Liver (tissue), 9 donors: ENCODE data around the gene GMCL1. TPM values are rescaled to one million over a fixed set of nuclear protein-coding genes. Genes with fewer than 3 reads are reported as not detected.

Experiments
- DNase-seq: peaks from one replicate; pipeline ENCODE4 v3.0.0-alpha.2; 2017; ENCODE audit warnings: low spot score
- H3K27ac ChIP-seq, 2 donors: one replicate each; pipeline ENCODE4 v1.7.0; 2013; ENCODE audit warnings: inconsistent platforms in 2 of 2, low read length in 2 of 2, control low read depth in 1 of 2, low read depth in 1 of 2, mild to moderate bottlenecking in 1 of 2
- H3K27me3 ChIP-seq, 4 donors: one replicate each; pipeline versions ENCODE4 v1.6.1 to v1.7.0; 2013; ENCODE audit warnings: low read length in 3 of 4, inconsistent platforms in 1 of 4, mild to moderate bottlenecking in 1 of 4, moderate library complexity in 1 of 4; ENCODE audit not compliant: control insufficient read depth in 4 of 4, insufficient read depth in 4 of 4
- H3K36me3 ChIP-seq, 4 donors: one replicate each; pipeline versions ENCODE4 v1.6.1 to v1.7.0; 2013; ENCODE audit warnings: low read length in 3 of 4, mild to moderate bottlenecking in 3 of 4, low read depth in 1 of 4, moderate library complexity in 1 of 4; ENCODE audit not compliant: control insufficient read depth in 4 of 4, insufficient read depth in 3 of 4
- H3K4me1 ChIP-seq, 4 donors: one replicate each; pipeline versions ENCODE4 v1.6.1 to v1.7.0; 2013; ENCODE audit warnings: low read length in 3 of 4, mild to moderate bottlenecking in 3 of 4, moderate library complexity in 1 of 4; ENCODE audit not compliant: control insufficient read depth in 4 of 4, insufficient read depth in 4 of 4
- H3K4me3 ChIP-seq, 3 donors: one replicate each; pipeline versions ENCODE4 v1.6.1 to v1.7.0; 2013; ENCODE audit warnings: low read length in 3 of 3, control low read depth in 1 of 3, low read depth in 1 of 3, mild to moderate bottlenecking in 1 of 3
- H3K9ac ChIP-seq, 2 donors: one replicate each; pipeline ENCODE4 v1.7.0; 2013; ENCODE audit warnings: low read length in 2 of 2, mild to moderate bottlenecking in 2 of 2, moderate library complexity in 2 of 2, control low read depth in 1 of 2, low read depth in 1 of 2
- H3K9me3 ChIP-seq, 4 donors: one replicate each; pipeline versions ENCODE4 v1.6.1 to v1.7.0; 2013; ENCODE audit warnings: low read length in 3 of 4; ENCODE audit not compliant: control insufficient read depth in 4 of 4
- ATF3 ChIP-seq: IDR thresholded peaks from 2 replicates; pipeline ENCODE4 v1.6.1; 2016; ENCODE audit warnings: antibody characterized with exemption
- CTCF ChIP-seq: fragments of 150-350 bp; IDR thresholded peaks from 2 replicates; pipeline ENCODE4 v1.5.1; 2017; ENCODE audit warnings: improper control_type of control experiment, low read depth, low read length; ENCODE audit not compliant: missing input control
- EGR1 ChIP-seq, 2 donors: IDR thresholded peaks; 2 replicates each; pipeline ENCODE4 v1.6.1; 2016 to 2018; ENCODE audit warnings: antibody characterized with exemption in 2 of 2, low read depth in 2 of 2
- FOXA1 ChIP-seq: IDR thresholded peaks from 2 replicates; pipeline ENCODE4 v1.6.1; 2016; ENCODE audit warnings: antibody characterized with exemption
- FOXA2 ChIP-seq: IDR thresholded peaks from 2 replicates; pipeline ENCODE4 v1.6.1; 2016; ENCODE audit warnings: antibody characterized with exemption
- GABPA ChIP-seq, 2 donors: IDR thresholded peaks in 1 of 2; conservative IDR thresholded peaks in 1 of 2; 2 replicates each; pipeline ENCODE4 v1.6.1; 2016; ENCODE audit warnings: antibody characterized with exemption in 2 of 2, mild to moderate bottlenecking in 1 of 2, moderate library complexity in 1 of 2
- HNF4A ChIP-seq, 2 donors: conservative IDR thresholded peaks; 2 replicates each; pipeline ENCODE4 v1.6.1; 2016; ENCODE audit warnings: antibody characterized with exemption in 2 of 2, mild to moderate bottlenecking in 2 of 2
- HNF4G ChIP-seq: IDR thresholded peaks from 2 replicates; pipeline ENCODE4 v1.6.1; 2016; ENCODE audit warnings: antibody characterized with exemption
- JUND ChIP-seq, 2 donors: IDR thresholded peaks; 2 replicates each; pipeline ENCODE4 v1.6.1; 2016; ENCODE audit warnings: antibody characterized with exemption in 2 of 2
- MAX ChIP-seq: IDR thresholded peaks from 2 replicates; pipeline ENCODE4 v1.6.1; 2016; ENCODE audit warnings: antibody characterized with exemption
- RAD21 ChIP-seq, 2 donors: IDR thresholded peaks; 2 replicates each; pipeline ENCODE4 v1.6.1; 2016; ENCODE audit warnings: antibody characterized with exemption in 2 of 2, mild to moderate bottlenecking in 2 of 2
- REST ChIP-seq: IDR thresholded peaks from 2 replicates; pipeline ENCODE4 v1.6.1; 2016; ENCODE audit warnings: antibody characterized with exemption, mild to moderate bottlenecking
- RXRA ChIP-seq, 2 donors: IDR thresholded peaks; 2 replicates each; pipeline ENCODE4 v1.6.1; 2017 to 2018; ENCODE audit warnings: antibody characterized with exemption in 2 of 2, mild to moderate bottlenecking in 1 of 2
- SP1 ChIP-seq: IDR thresholded peaks from 2 replicates; pipeline ENCODE4 v1.6.1; 2018; ENCODE audit warnings: antibody characterized with exemption, mild to moderate bottlenecking
- TAF1 ChIP-seq: conservative IDR thresholded peaks from 2 replicates; pipeline ENCODE4 v1.6.1; 2016; ENCODE audit warnings: antibody characterized with exemption, mild to moderate bottlenecking
- YY1 ChIP-seq: IDR thresholded peaks from 2 replicates; pipeline ENCODE4 v1.6.1; 2016; ENCODE audit warnings: antibody characterized with exemption, mild to moderate bottlenecking
- ZBTB33 ChIP-seq: IDR thresholded peaks from 2 replicates; pipeline ENCODE4 v1.6.1; 2016; ENCODE audit warnings: antibody characterized with exemption
- WGBS: extraction: QIAGEN DNeasy Blood & Tissue Kit; methylation state at CpG from one replicate; pipeline ENCODE4 v1.1.7; 2013; 5-methylcytosine and 5-hydroxymethylcytosine counted together
- polyA plus RNA-seq, 2 donors: library from polyadenylated mRNA; stranded (reverse) in 1 of 2; unstranded in 1 of 2; fragments of 200-250 nt in 1 of 2; fragments of >200 nt in 1 of 2; fragmentation: Nextera tagmentation in 1 of 2; extraction: Ambion mirVana in 1 of 2; gene quantifications; one replicate each; pipeline versions ENCODE4 v1.2.1 to v1.2.3, GENCODE V29; 2013 to 2015
- total RNA-seq, 2 donors: library from RNA; depleted of rRNA; stranded (reverse); fragments of >200 nt; gene quantifications; one replicate each; pipeline ENCODE4 v1.2.3, GENCODE V29; 2014
- donor health status: healthy.
- donor health status: healthy.
- donor health status: healthy.
- donor health status: healthy.
- donor health status: healthy.

The GMCL1 gene
- total and polyA plus RNA-seq, 4 donors: 5.0 to 11.2 (median 7.0) TPM

- no peaks in the 10 kb centered on the region for H3K27me3 ChIP-seq
- H3K4me1 ChIP-seq: peaks cover 0 to 27% (median 11%) of the 10 kb centered on the region in 4 donors
- 55% methylated on average over 4 of the region's 4 CpGs for WGBS
- H3K4me3 ChIP-seq: no peak overlapping the region
- DNase-seq: no peak
- peaks cover 0 to 4% (median 0%) of the 10 kb centered on the region in 4 donors for H3K36me3 ChIP-seq
- no peak overlapping the region for H3K9ac ChIP-seq
- H3K9me3 ChIP-seq: no peaks in the 10 kb centered on the region
- TF ChIP-seq MAX (no peak), CTCF (no peak), HNF4G (no peak), REST (no peak), JUND (IDR thresholded peaks at IDR 0.05) (no peak), ZBTB33 (no peak), GABPA (IDR thresholded peaks at IDR 0.05 in 1 of 2, conservative IDR thresholded peaks at IDR 0.05 in 1 of 2) (no peak), FOXA2 (no peak), ATF3 (no peak), HNF4A (conservative IDR thresholded peaks at IDR 0.05) (no peak), EGR1 (IDR thresholded peaks at IDR 0.05; ENCODE audit: low read depth in 2 of 2) (no peak), SP1 (no peak), TAF1 (no peak), FOXA1 (no peak), RAD21 (IDR thresholded peaks at IDR 0.05) (no peak), RXRA (IDR thresholded peaks at IDR 0.05) (no peak), YY1 (no peak)
- H3K27ac ChIP-seq: peak overlapping the region in 1 of 2 donors; percentile 3
Observed at GRCh38 chr2:69798909-69799526, 30.4 kb upstream of the GMCL1 start.
